GM12874 (cell line): ENCODE data around the gene MGAT5B.

Experiments
- TF ChIP-seq, protein P1 (sequence below): IDR thresholded peaks from 2 replicates; pipeline ENCODE4 v1.5.1; 2011; ENCODE audit warnings: low read depth, mild to moderate bottlenecking, control low read depth, low read length, moderate library complexity; ENCODE audit not compliant: insufficient read depth

Gene MGAT5B

DNA sequence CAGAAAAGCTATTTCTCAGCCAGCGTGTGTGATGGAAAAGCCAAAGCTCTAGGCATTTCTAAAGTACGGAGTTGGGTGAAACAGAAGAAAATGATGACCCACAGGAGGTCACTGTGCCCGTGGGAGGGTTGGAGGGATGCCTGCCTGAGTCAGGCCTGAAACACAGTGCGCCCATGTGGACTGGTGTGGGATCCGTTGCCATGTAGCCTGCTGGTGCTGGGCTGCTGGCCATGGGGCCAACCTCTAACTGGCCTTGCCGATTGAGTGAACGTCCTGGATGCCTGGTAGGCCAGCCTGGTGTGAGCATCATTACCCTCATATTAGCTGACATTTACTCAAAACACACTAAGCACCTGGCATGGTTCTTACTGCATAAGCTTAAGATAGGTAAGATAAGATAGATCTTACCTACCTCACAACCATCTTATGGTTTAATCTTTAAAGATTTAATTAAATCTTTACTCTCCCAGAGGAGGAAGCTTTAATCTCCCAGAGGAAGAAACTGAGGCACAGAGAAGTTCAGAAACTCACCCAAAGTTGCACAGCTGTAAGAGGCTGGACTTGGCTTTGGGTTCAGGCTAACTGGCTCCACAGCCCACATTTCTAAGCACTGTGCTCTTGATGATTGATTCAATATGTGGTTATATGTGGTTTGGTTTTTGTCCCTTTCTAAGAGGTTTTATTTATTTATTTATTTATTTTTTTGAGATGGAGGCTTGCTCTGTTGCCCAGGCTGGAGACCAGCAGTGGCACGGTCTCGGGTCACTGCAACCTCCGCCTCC lies 15.7 kb downstream of the MGAT5B start:
- TF ChIP-seq, protein P1, sequence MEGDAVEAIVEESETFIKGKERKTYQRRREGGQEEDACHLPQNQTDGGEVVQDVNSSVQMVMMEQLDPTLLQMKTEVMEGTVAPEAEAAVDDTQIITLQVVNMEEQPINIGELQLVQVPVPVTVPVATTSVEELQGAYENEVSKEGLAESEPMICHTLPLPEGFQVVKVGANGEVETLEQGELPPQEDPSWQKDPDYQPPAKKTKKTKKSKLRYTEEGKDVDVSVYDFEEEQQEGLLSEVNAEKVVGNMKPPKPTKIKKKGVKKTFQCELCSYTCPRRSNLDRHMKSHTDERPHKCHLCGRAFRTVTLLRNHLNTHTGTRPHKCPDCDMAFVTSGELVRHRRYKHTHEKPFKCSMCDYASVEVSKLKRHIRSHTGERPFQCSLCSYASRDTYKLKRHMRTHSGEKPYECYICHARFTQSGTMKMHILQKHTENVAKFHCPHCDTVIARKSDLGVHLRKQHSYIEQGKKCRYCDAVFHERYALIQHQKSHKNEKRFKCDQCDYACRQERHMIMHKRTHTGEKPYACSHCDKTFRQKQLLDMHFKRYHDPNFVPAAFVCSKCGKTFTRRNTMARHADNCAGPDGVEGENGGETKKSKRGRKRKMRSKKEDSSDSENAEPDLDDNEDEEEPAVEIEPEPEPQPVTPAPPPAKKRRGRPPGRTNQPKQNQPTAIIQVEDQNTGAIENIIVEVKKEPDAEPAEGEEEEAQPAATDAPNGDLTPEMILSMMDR = no peak

DNA sequence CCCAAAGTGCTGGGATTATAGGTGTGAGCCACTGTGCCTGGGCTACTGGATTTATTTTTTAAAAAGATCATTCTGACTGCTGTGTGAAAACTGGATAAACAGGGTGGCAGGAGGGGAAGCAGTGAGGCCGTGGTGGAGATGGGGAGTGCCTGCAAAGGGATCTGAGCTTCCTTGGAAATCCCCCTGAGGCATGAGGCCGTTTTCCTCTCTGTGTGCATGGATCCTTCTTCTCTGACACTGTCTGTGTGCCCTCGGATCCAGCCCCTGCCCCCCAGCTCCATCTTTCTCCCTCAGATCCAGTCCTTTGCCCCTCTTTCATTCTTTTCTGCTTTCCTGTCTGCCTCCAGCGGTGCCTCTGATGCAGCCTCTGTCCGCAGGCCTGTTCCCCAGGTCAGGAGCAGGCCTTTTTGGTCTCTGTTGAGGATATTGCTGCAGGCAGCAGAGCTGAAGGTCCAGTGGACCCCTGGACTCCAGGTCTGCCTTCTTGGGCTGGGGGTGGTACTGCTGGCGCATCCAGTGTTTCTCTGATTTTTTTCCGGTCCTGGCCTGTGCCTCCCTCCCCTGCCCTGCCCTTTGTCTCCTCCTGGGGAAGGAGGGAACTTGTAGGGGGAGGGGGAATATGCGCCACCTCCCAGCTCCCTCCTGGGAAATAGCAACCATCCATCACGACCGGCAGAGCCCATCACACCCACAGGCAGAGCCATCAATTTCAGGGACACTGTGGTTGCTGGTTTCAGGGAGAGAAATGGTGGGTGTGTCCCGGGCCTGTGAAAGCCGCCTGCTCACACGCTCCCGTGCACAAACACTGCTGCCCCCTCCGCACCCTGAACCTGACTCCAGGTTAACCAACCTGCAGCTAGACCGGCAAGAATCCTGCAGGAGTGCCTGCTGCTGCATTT lies 17.0 kb downstream of the MGAT5B start:
- TF ChIP-seq, protein P1 = no peak

DNA sequence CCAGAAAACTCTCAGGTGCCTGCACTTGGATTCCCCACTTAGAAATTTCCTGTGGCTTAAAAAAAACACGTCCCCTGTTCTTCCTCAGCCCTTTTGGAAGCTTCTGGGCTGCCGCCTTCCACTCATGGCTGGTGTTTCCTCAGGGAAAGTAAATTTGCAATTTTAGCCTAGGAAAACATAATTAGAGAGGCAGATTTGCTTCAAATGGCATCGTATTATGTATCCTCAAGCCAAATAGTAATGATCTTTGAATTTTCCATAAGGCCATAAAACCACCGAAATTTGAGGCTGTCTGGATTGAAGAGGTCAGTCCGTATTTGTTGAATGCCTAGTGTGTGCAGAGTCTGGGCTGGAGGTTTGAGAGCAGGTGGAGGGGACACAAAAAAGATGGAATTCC lies 17.7 kb downstream of the MGAT5B start:
- TF ChIP-seq, protein P1 = no peak

DNA sequence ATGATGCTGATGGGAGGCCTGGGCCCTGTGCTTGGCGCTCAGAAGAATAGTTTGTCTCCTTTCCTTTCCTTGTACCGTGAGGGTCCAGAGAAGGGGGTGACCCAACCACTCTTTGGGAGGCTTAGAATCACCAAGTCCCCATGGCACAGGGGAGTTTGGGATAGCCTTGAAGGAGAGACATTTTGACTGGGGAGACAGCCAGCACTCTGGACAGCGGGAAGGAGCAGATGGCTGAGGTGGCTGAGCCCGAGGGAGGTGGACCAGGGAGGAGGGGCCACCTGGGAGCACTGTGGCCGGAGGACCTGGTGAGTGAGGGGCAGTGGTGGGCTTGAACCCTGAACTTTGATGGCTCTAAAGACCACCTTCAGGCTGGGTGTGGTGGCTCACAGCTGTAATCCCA lies 18.2 kb downstream of the MGAT5B start:
- TF ChIP-seq, protein P1 = no peak

DNA sequence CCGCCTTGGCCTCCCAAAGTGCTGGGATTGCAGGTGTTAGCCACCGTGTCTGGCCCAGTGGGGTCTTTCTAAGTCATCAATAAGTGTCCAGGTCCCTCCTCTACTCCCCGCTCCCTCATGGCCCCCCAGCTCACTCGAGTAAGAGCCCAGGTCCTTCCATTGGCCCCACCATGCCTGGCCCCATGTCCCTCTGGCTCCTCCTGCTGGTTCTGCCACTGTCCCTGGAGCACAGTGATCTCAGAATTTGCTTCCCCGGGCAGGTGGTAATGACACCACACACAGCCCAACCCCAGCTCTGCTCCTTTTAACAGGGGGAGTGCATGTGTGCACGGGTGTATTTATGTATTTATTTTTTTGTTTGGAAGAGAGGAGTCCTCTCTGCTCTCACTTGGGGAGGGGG lies 19.6 kb downstream of the MGAT5B start:
- TF ChIP-seq, protein P1 = no peak

DNA sequence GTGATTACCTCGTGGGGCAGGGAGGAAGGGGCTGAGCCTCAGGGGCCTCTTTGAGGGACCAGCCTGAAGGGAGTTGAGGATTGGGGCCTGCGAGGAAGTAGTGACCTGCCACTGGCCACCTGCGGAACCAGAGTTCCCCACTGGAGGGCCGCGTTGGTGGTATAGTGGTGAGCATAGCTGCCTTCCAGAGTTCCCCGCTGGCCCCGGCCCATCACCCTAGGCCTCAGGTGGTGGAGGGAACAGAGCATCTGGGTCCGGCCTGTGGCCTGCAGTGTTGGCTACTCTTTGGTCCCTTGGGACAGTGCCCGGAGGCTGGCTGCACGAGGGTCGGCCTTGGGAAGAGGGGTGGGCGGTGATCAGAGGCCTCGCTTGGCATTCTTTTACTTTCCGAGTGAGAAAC lies 20.5 kb downstream of the MGAT5B start:
- TF ChIP-seq, protein P1 = no peak

DNA sequence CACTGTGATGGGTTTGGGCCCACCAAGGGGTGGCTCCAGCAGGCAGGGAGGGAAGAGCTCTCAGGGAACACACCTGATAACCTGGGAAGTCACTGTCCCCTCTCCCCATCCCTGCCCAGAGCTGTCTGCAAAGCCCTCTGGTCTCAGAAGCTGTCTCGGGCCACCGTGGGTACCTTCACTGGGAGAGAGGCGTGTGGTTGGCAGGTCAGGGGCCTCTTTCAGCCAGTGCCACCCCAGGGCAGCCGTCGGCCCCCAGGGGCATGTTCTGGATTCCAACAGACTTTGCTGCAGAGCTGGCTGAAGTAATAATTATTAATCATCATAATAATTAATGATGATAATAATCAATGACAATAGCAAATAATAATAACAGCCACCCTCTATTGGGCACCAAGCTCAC lies 21.1 kb downstream of the MGAT5B start:
- TF ChIP-seq, protein P1 = no peak
